Liver (tissue), 9 donors: ENCODE results near the gene PCBP1. TPM values are rescaled to one million over a fixed set of nuclear protein-coding genes. Genes with fewer than 3 reads are reported as not detected.

Experiments
- DNase-seq: peaks from one replicate; pipeline ENCODE4 v3.0.0-alpha.2; 2017; ENCODE audit warnings: low spot score
- H3K27ac ChIP-seq, 2 donors: one replicate each; pipeline ENCODE4 v1.7.0; 2013; ENCODE audit warnings: inconsistent platforms in 2 of 2, low read length in 2 of 2, control low read depth in 1 of 2, low read depth in 1 of 2, mild to moderate bottlenecking in 1 of 2
- H3K27me3 ChIP-seq, 4 donors: one replicate each; pipeline versions ENCODE4 v1.6.1 to v1.7.0; 2013; ENCODE audit warnings: low read length in 3 of 4, inconsistent platforms in 1 of 4, mild to moderate bottlenecking in 1 of 4, moderate library complexity in 1 of 4; ENCODE audit not compliant: control insufficient read depth in 4 of 4, insufficient read depth in 4 of 4
- H3K36me3 ChIP-seq, 4 donors: one replicate each; pipeline versions ENCODE4 v1.6.1 to v1.7.0; 2013; ENCODE audit warnings: low read length in 3 of 4, mild to moderate bottlenecking in 3 of 4, low read depth in 1 of 4, moderate library complexity in 1 of 4; ENCODE audit not compliant: control insufficient read depth in 4 of 4, insufficient read depth in 3 of 4
- H3K4me1 ChIP-seq, 4 donors: one replicate each; pipeline versions ENCODE4 v1.6.1 to v1.7.0; 2013; ENCODE audit warnings: low read length in 3 of 4, mild to moderate bottlenecking in 3 of 4, moderate library complexity in 1 of 4; ENCODE audit not compliant: control insufficient read depth in 4 of 4, insufficient read depth in 4 of 4
- H3K4me3 ChIP-seq, 3 donors: one replicate each; pipeline versions ENCODE4 v1.6.1 to v1.7.0; 2013; ENCODE audit warnings: low read length in 3 of 3, control low read depth in 1 of 3, low read depth in 1 of 3, mild to moderate bottlenecking in 1 of 3
- H3K9ac ChIP-seq, 2 donors: one replicate each; pipeline ENCODE4 v1.7.0; 2013; ENCODE audit warnings: low read length in 2 of 2, mild to moderate bottlenecking in 2 of 2, moderate library complexity in 2 of 2, control low read depth in 1 of 2, low read depth in 1 of 2
- H3K9me3 ChIP-seq, 4 donors: one replicate each; pipeline versions ENCODE4 v1.6.1 to v1.7.0; 2013; ENCODE audit warnings: low read length in 3 of 4; ENCODE audit not compliant: control insufficient read depth in 4 of 4
- EGR1 ChIP-seq, 2 donors: IDR thresholded peaks; 2 replicates each; pipeline ENCODE4 v1.6.1; 2016 to 2018; ENCODE audit warnings: antibody characterized with exemption in 2 of 2, low read depth in 2 of 2
- HNF4A ChIP-seq, 2 donors: conservative IDR thresholded peaks; 2 replicates each; pipeline ENCODE4 v1.6.1; 2016; ENCODE audit warnings: antibody characterized with exemption in 2 of 2, mild to moderate bottlenecking in 2 of 2
- JUND ChIP-seq, 2 donors: IDR thresholded peaks; 2 replicates each; pipeline ENCODE4 v1.6.1; 2016; ENCODE audit warnings: antibody characterized with exemption in 2 of 2
- RAD21 ChIP-seq, 2 donors: IDR thresholded peaks; 2 replicates each; pipeline ENCODE4 v1.6.1; 2016; ENCODE audit warnings: antibody characterized with exemption in 2 of 2, mild to moderate bottlenecking in 2 of 2
- YY1 ChIP-seq: IDR thresholded peaks from 2 replicates; pipeline ENCODE4 v1.6.1; 2016; ENCODE audit warnings: antibody characterized with exemption, mild to moderate bottlenecking
- WGBS: extraction: QIAGEN DNeasy Blood & Tissue Kit; methylation state at CpG from one replicate; pipeline ENCODE4 v1.1.7; 2013; 5-methylcytosine and 5-hydroxymethylcytosine counted together
- polyA plus RNA-seq, 2 donors: library from polyadenylated mRNA; stranded (reverse) in 1 of 2; unstranded in 1 of 2; fragments of 200-250 nt in 1 of 2; fragments of >200 nt in 1 of 2; fragmentation: Nextera tagmentation in 1 of 2; extraction: Ambion mirVana in 1 of 2; gene quantifications; one replicate each; pipeline versions ENCODE4 v1.2.1 to v1.2.3, GENCODE V29; 2013 to 2015
- total RNA-seq, 2 donors: library from RNA; depleted of rRNA; stranded (reverse); fragments of >200 nt; gene quantifications; one replicate each; pipeline ENCODE4 v1.2.3, GENCODE V29; 2014
- TF ChIP-seq, protein P1 (sequence below): IDR thresholded peaks from 2 replicates; pipeline ENCODE4 v1.6.1; 2016; ENCODE audit warnings: antibody characterized with exemption
- TF ChIP-seq, protein P2 (sequence below): fragments of 150-350 bp; IDR thresholded peaks from 2 replicates; pipeline ENCODE4 v1.5.1; 2017; ENCODE audit warnings: improper control_type of control experiment, low read depth, low read length; ENCODE audit not compliant: missing input control
- TF ChIP-seq, protein P3 (sequence below): IDR thresholded peaks from 2 replicates; pipeline ENCODE4 v1.6.1; 2016; ENCODE audit warnings: antibody characterized with exemption, mild to moderate bottlenecking
- TF ChIP-seq, protein P4 (sequence below): IDR thresholded peaks from 2 replicates; pipeline ENCODE4 v1.6.1; 2016; ENCODE audit warnings: antibody characterized with exemption
- donor health status: healthy.
- donor health status: healthy.
- donor health status: healthy.
- donor health status: healthy.
- donor health status: healthy.

Gene PCBP1
- total and polyA plus RNA-seq, 4 donors: 64.0 to 202 (median 87.9) TPM

DNA sequence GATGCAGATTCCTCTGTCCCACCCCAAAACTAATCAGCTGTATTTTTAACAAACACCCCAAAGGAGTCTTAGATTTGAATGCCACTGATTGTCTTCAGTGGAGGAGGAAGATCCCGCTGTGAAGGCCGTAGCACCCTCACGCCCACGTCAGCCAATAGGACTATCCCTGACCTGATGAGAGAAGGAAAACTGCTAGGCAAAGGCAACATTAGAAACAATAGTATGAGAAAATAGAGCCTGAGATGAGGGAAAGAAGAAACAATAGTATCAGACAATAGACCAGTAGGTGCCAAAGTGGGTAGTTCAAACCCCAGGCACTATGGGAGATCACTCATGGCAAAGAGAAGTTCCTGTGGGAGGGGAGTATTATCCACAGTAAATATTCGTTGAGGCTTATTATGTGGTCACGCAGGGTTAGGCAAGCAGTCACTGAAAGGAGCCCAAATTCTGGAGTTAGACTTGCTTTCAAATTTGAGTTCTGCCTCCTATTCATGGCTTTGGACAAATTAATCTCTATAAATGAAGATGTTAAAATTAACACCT is 2.8 kb downstream of the PCBP1 start:
- H3K36me3 ChIP-seq: no peaks in the 10 kb centered on the region
- TF ChIP-seq, protein P1, sequence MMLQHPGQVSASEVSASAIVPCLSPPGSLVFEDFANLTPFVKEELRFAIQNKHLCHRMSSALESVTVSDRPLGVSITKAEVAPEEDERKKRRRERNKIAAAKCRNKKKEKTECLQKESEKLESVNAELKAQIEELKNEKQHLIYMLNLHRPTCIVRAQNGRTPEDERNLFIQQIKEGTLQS: no peak
- TF ChIP-seq JUND (IDR thresholded peaks at IDR 0.05): peak in 1 of 2 donors; percentile 13
- H3K27me3 ChIP-seq: no peaks in the 10 kb centered on the region
- H3K27ac ChIP-seq: peak overlapping the region; percentile 98 to 99
- H3K9ac ChIP-seq: peak overlapping the region; percentile 7 to 60
- peaks cover 2 to 31% (median 8%) of the 10 kb centered on the region in 4 donors for H3K4me1 ChIP-seq
- no peak for DNase-seq
- 67% methylated on average over 6 of the region's 6 CpGs for WGBS
- peak overlapping the region in 2 of 3 donors; percentile 84 to 85 for H3K4me3 ChIP-seq
- H3K9me3 ChIP-seq: no peaks in the 10 kb centered on the region

DNA sequence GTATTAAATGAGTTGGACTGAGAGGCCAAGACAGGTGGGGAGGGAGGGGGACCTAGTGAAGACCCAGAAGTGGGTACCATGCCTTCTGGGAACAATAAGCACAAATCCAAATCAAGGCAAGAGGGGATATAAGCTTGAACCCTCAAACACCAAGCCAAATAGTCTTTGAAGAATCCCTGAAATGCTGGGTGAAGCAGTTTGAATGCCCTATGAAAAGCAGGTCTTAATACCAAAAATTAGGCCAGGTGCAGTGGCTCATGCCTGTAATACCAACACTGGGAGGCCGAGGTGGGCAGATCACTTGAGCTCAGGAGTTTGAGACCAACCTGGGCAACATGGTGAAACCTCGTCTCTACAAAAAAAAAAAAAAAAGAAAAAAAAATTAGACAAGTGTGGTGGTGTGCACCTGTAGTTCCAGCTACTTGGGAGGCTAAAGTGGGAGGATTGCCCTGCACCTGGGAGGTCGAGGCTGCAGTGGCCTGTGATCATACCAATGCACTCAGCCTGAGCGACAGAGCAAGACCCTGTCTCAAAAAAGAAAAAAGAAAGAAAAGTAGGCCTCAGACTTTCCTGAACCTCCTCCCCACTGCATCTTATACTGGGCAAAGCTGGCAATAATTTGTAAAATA is 3.5 kb downstream of the PCBP1 start:
- H3K4me3 ChIP-seq: no peak overlapping the region
- H3K4me1 ChIP-seq: peaks cover 4 to 28% (median 11%) of the 10 kb centered on the region in 4 donors

DNA sequence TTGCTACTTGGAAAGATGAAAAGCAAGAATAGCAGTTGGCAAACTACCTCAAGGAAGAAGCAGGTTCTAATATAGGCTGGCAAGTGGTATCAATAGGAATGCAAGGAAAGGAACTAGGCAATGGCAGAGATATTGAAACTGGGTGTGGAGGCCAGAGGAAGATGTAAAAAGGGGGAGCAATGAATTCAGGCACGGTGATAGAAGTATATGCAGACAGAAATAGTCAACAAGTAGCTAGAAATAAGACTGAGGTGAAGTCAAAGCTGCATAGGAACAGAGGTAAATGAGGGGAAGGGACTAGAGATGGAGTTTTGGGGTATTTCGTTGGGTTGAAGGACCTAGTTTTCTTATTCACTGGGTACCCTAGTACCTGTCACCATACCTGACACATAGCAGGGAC is 4.1 kb downstream of the PCBP1 start:
- no peak for TF ChIP-seq HNF4A (conservative IDR thresholded peaks at IDR 0.05)
- no peak for TF ChIP-seq EGR1 (IDR thresholded peaks at IDR 0.05; ENCODE audit: low read depth in 2 of 2)
- TF ChIP-seq, protein P2, sequence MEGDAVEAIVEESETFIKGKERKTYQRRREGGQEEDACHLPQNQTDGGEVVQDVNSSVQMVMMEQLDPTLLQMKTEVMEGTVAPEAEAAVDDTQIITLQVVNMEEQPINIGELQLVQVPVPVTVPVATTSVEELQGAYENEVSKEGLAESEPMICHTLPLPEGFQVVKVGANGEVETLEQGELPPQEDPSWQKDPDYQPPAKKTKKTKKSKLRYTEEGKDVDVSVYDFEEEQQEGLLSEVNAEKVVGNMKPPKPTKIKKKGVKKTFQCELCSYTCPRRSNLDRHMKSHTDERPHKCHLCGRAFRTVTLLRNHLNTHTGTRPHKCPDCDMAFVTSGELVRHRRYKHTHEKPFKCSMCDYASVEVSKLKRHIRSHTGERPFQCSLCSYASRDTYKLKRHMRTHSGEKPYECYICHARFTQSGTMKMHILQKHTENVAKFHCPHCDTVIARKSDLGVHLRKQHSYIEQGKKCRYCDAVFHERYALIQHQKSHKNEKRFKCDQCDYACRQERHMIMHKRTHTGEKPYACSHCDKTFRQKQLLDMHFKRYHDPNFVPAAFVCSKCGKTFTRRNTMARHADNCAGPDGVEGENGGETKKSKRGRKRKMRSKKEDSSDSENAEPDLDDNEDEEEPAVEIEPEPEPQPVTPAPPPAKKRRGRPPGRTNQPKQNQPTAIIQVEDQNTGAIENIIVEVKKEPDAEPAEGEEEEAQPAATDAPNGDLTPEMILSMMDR: no peak
- TF ChIP-seq, protein P3, sequence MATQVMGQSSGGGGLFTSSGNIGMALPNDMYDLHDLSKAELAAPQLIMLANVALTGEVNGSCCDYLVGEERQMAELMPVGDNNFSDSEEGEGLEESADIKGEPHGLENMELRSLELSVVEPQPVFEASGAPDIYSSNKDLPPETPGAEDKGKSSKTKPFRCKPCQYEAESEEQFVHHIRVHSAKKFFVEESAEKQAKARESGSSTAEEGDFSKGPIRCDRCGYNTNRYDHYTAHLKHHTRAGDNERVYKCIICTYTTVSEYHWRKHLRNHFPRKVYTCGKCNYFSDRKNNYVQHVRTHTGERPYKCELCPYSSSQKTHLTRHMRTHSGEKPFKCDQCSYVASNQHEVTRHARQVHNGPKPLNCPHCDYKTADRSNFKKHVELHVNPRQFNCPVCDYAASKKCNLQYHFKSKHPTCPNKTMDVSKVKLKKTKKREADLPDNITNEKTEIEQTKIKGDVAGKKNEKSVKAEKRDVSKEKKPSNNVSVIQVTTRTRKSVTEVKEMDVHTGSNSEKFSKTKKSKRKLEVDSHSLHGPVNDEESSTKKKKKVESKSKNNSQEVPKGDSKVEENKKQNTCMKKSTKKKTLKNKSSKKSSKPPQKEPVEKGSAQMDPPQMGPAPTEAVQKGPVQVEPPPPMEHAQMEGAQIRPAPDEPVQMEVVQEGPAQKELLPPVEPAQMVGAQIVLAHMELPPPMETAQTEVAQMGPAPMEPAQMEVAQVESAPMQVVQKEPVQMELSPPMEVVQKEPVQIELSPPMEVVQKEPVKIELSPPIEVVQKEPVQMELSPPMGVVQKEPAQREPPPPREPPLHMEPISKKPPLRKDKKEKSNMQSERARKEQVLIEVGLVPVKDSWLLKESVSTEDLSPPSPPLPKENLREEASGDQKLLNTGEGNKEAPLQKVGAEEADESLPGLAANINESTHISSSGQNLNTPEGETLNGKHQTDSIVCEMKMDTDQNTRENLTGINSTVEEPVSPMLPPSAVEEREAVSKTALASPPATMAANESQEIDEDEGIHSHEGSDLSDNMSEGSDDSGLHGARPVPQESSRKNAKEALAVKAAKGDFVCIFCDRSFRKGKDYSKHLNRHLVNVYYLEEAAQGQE: no peak
- TF ChIP-seq, protein P4, sequence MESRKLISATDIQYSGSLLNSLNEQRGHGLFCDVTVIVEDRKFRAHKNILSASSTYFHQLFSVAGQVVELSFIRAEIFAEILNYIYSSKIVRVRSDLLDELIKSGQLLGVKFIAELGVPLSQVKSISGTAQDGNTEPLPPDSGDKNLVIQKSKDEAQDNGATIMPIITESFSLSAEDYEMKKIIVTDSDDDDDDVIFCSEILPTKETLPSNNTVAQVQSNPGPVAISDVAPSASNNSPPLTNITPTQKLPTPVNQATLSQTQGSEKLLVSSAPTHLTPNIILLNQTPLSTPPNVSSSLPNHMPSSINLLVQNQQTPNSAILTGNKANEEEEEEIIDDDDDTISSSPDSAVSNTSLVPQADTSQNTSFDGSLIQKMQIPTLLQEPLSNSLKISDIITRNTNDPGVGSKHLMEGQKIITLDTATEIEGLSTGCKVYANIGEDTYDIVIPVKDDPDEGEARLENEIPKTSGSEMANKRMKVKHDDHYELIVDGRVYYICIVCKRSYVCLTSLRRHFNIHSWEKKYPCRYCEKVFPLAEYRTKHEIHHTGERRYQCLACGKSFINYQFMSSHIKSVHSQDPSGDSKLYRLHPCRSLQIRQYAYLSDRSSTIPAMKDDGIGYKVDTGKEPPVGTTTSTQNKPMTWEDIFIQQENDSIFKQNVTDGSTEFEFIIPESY: no peak
- Histone ChIP-seq H3K4me1 (peaks cover 5 to 26% (median 12%) of the 10 kb centered on the region in 4 donors), H3K4me3 (no peak overlapping the region), H3K27me3 (no peaks in the 10 kb centered on the region), H3K9ac (no peak overlapping the region), H3K27ac (peak overlapping the region; percentile 5 to 14), H3K9me3 (no peaks in the 10 kb centered on the region), H3K36me3 (no peaks in the 10 kb centered on the region)
- DNase-seq: no peak
- WGBS: 87% methylated on average over 2 of the region's 2 CpGs

More for the DNA sequence above, 3.5 kb downstream of the PCBP1 start:
- Histone ChIP-seq H3K36me3 (no peaks in the 10 kb centered on the region), H3K27me3 (no peaks in the 10 kb centered on the region), H3K9me3 (no peaks in the 10 kb centered on the region), H3K9ac (no peak overlapping the region), H3K27ac (peak overlapping the region; percentile 98 to 99)
- WGBS: 95% methylated on average over 4 of the region's 4 CpGs
- DNase-seq: no peak
- TF ChIP-seq RAD21 (IDR thresholded peaks at IDR 0.05) (no peak), EGR1 (IDR thresholded peaks at IDR 0.05; ENCODE audit: low read depth in 2 of 2) (no peak), HNF4A (conservative IDR thresholded peaks at IDR 0.05) (no peak), YY1 (no peak)
